HCT116 (cell line): ENCODE data around the gene KCND3. TPM values are rescaled to one million over a fixed set of nuclear protein-coding genes. Genes with fewer than 3 reads are reported as not detected.

ENCODE experiments used
- ATAC-seq: fragments of 200-7000 bp; cut with Tn5 transposase; 2 replicates; pipeline ENCODE4 v1.9.1; 2020; ENCODE audit warnings: mild to moderate bottlenecking, moderate library complexity
- BruUV-seq: library from RNA; stranded (reverse); fragments of 400-500 nt; replicated peaks from 2 replicates; lab custom pipeline; 2021; lab: Mats Ljungman, UMichigan
- CTCF ChIA-PET: fragments of 300-600 bp; sonication (Branson Sonifier 250); formaldehyde crosslinking; loops from one replicate; lab custom pipeline; 2021; ENCODE audit warnings: antibody characterized with exemption; lab: Charles Lee
- POLR2A ChIA-PET: fragments of 300-600, 350-600 bp; sonication (Branson Sonifier 250); formaldehyde crosslinking; loops from one replicate; lab custom pipeline; 2021; ENCODE audit warnings: antibody characterized with exemption; lab: Charles Lee
- RAD21 ChIA-PET, 2 experiments: fragments of 300-600 bp; sonication (Branson Sonifier 250); formaldehyde crosslinking; loops; one replicate each; lab custom pipeline; 2023; ENCODE audit warnings: low total read pairs in 2 of 2; ENCODE audit not compliant: uncharacterized antibody in 2 of 2, unreplicated experiment in 2 of 2, low non-redundant PET in 1 of 2; lab: Charles Lee
- DNase-seq: peaks from one replicate; pipeline ENCODE4 v3.0.0-alpha.2; 2010; ENCODE audit warnings: low read depth, low spot score
- H2AFZ ChIP-seq: fragments of 200-600 bp; shearing (Covaris generic), sonication (generic); 2 replicates; pipeline ENCODE4 v1.6.1; 2017; ENCODE audit warnings: low read depth, mixed run types, mixed read lengths, antibody characterized with exemption, low read length; ENCODE audit not compliant: poor library complexity, severe bottlenecking
- H3K27ac ChIP-seq: 2 replicates; pipeline ENCODE4 v1.5.1; 2012; ENCODE audit warnings: low read depth, low read length
- H3K27me3 ChIP-seq: fragments of 200-600 bp; sonication (generic); 2 replicates; pipeline ENCODE4 v1.6.1; 2016; ENCODE audit warnings: mixed run types, low read length, mixed read lengths; ENCODE audit not compliant: insufficient read depth
- H3K36me3 ChIP-seq, 2 experiments: fragments of 200-500 bp in 1 of 2; fragments of 200-600 bp in 1 of 2; sonication (Bioruptor generic) in 1 of 2; sonication (generic) in 1 of 2; 2 replicates each; pipeline versions ENCODE4 v1.5.1 to v1.6.1; 2014 to 2016; ENCODE audit warnings: low read length in 2 of 2, inconsistent platforms in 1 of 2, mixed read lengths in 1 of 2, mixed run types in 1 of 2; ENCODE audit not compliant: insufficient read depth in 2 of 2, control insufficient read depth in 1 of 2
- H3K4me1 ChIP-seq, 2 experiments: fragments of 200-600 bp in 1 of 2; sonication (generic) in 1 of 2; 2 replicates each; pipeline versions ENCODE4 v1.5.1 to v1.6.1; 2012 to 2017; ENCODE audit warnings: low read length in 2 of 2, inconsistent platforms in 1 of 2, mild to moderate bottlenecking in 1 of 2, mixed read lengths in 1 of 2, mixed run types in 1 of 2, moderate library complexity in 1 of 2; ENCODE audit not compliant: insufficient read depth in 2 of 2, control insufficient read depth in 1 of 2
- H3K4me2 ChIP-seq: fragments of 200-600 bp; sonication (generic); 2 replicates; pipeline ENCODE4 v1.6.1; 2017; ENCODE audit warnings: mixed run types, low read length, mixed read lengths
- H3K4me3 ChIP-seq, 2 experiments: fragments of 200-600 bp in 1 of 2; sonication (generic) in 1 of 2; replicated peaks in 1 of 2; 2 replicates each; pipeline ENCODE4 v1.5.1; 2011 to 2016; ENCODE audit warnings: low read length in 2 of 2, control low read depth in 1 of 2, low read depth in 1 of 2, mild to moderate bottlenecking in 1 of 2, mixed read lengths in 1 of 2, mixed run types in 1 of 2
- H3K79me2 ChIP-seq: fragments of 200-600 bp; sonication (generic); 2 replicates; pipeline ENCODE4 v1.6.1; 2017; ENCODE audit warnings: mild to moderate bottlenecking, mixed run types, low read length, moderate library complexity, mixed read lengths; ENCODE audit not compliant: insufficient read depth
- H3K9ac ChIP-seq: fragments of 200-600 bp; sonication (generic); 2 replicates; pipeline ENCODE4 v1.6.1; 2016; ENCODE audit warnings: low read length, mixed read lengths
- H3K9me2 ChIP-seq: fragments of 200-600 bp; sonication (generic), shearing (Covaris generic); 2 replicates; pipeline ENCODE4 v1.6.1; 2017; ENCODE audit warnings: mixed run types, mild to moderate bottlenecking, moderate library complexity; ENCODE audit not compliant: insufficient read depth
- H3K9me3 ChIP-seq, 2 experiments: fragments of 200-500 bp in 1 of 2; fragments of 200-600 bp in 1 of 2; sonication (Bioruptor generic) in 1 of 2; sonication (generic) in 1 of 2; 2 replicates each; pipeline ENCODE4 v1.6.1; 2014 to 2017; ENCODE audit warnings: low read length in 2 of 2, mixed read lengths in 2 of 2, inconsistent platforms in 1 of 2, low read depth in 1 of 2, mild to moderate bottlenecking in 1 of 2, mixed run types in 1 of 2, moderate library complexity in 1 of 2; ENCODE audit not compliant: control insufficient read depth in 1 of 2, insufficient read depth in 1 of 2
- H4K20me1 ChIP-seq: fragments of 200-600 bp; sonication (generic), shearing (Covaris generic); 2 replicates; pipeline ENCODE4 v1.6.1; 2017; ENCODE audit warnings: mixed run types, mild to moderate bottlenecking, moderate library complexity; ENCODE audit not compliant: insufficient read depth
- CEBPB ChIP-seq: IDR thresholded peaks from 2 replicates; pipeline ENCODE4 v1.6.1; 2012; ENCODE audit warnings: low read depth
- EGR1 ChIP-seq: IDR thresholded peaks from 2 replicates; pipeline ENCODE4 v1.6.1; 2012; ENCODE audit warnings: low read depth
- ELF1 ChIP-seq: IDR thresholded peaks from 2 replicates; pipeline ENCODE4 v1.6.1; 2012; ENCODE audit warnings: low read depth, borderline replicate concordance
- EZH2 ChIP-seq: fragments of 200-600 bp; sonication (generic); IDR thresholded peaks from 2 replicates; pipeline ENCODE4 v1.6.1; 2017; ENCODE audit warnings: antibody characterized with exemption, mixed run types
- FOSL1 ChIP-seq: IDR thresholded peaks from 2 replicates; pipeline ENCODE4 v1.6.1; 2012; ENCODE audit warnings: low read depth
- JUND ChIP-seq: IDR thresholded peaks from 2 replicates; pipeline ENCODE4 v1.6.1; 2012
- MAX ChIP-seq: IDR thresholded peaks from 2 replicates; pipeline ENCODE4 v1.6.1; 2012
- POLR2A ChIP-seq: IDR thresholded peaks from 2 replicates; pipeline ENCODE4 v1.7.0; 2011; ENCODE audit warnings: borderline replicate concordance; ENCODE audit not compliant: insufficient read depth, insufficient read length; ENCODE audit errors: extremely low read depth
- SRF ChIP-seq: IDR thresholded peaks from 2 replicates; pipeline ENCODE4 v1.6.1; 2012; ENCODE audit warnings: low read depth
- TCF7L2 ChIP-seq: IDR thresholded peaks from 2 replicates; pipeline ENCODE4 v1.7.0; 2011; ENCODE audit warnings: borderline replicate concordance, inconsistent platforms; ENCODE audit not compliant: insufficient read depth, insufficient read length; ENCODE audit errors: extremely low read depth
- YY1 ChIP-seq: IDR thresholded peaks from 2 replicates; pipeline ENCODE4 v1.6.1; 2011; ENCODE audit warnings: low read length, low read depth, moderate library complexity, mild to moderate bottlenecking; ENCODE audit not compliant: insufficient replicate concordance; ENCODE audit errors: extremely low read depth
- ZFX ChIP-seq: fragments of 450-650 bp; IDR thresholded peaks from 2 replicates; pipeline ENCODE4 v1.6.1; 2017
- intact Hi-C: fragments of 100-400 bp; cut with micrococcal nuclease; formaldehyde crosslinking; loops from 2 replicates; pipeline ENCODE4 v1.10.0; 2022
- total RNA-seq: library from RNA; stranded (reverse); gene quantifications from one replicate; pipeline ENCODE4 v1.2.1, GENCODE V29; 2021; ENCODE audit not compliant: unreplicated experiment
- TF ChIP-seq, protein P1 (sequence below), 3 experiments: fragments of 200-600 bp in 1 of 3; sonication (generic) in 1 of 3; IDR thresholded peaks in 2 of 3; conservative IDR thresholded peaks in 1 of 3; 2 replicates each; pipeline ENCODE4 v1.5.1; 2012 to 2017; ENCODE audit warnings: low read depth in 2 of 3, low read length in 2 of 3, antibody characterized with exemption in 1 of 3, borderline replicate concordance in 1 of 3, control low read depth in 1 of 3, mild to moderate bottlenecking in 1 of 3, mixed read lengths in 1 of 3, mixed run types in 1 of 3, moderate library complexity in 1 of 3; ENCODE audit not compliant: insufficient read depth in 1 of 3
- TF ChIP-seq, protein P2 (sequence below): IDR thresholded peaks from 2 replicates; pipeline ENCODE4 v1.6.1; 2012; ENCODE audit warnings: low read depth

KCND3 gene
- total RNA-seq, 1 experiment from 2014 or later = 0.44 TPM

DNA sequence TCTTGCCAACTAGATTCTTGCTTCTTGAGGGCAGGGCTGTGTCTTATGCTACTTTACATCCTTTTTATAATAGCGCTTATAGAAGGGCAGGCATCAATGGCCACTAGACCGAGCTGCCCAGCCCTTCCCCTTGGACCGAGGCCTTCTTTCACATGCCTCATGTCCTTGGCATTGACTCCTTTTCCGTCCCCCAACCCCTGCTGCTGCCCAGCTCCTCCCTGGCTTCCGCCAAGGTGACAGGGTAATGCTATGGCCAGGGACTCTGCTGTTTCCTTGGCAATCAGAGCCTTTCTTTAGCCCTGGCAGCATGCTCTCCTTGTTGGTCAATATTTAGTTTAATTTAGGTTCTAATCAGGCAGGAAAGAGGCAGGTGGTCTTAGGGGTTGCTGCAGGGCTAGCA is 185.5 kb downstream of the KCND3 start:
- Histone ChIP-seq H4K20me1 (no peaks in the 10 kb centered on the region), H3K36me3 (no peaks in the 10 kb centered on the region), H3K9ac (no peak overlapping the region), H3K9me2 (no peaks in the 10 kb centered on the region), H3K4me1 (no peaks in the 10 kb centered on the region), H3K4me3 (no peak overlapping the region), H3K79me2 (no peaks in the 10 kb centered on the region), H3K4me2 (no peak overlapping the region), H3K27ac (no peak overlapping the region), H2AFZ (no peak overlapping the region), H3K27me3 (no peaks in the 10 kb centered on the region), H3K9me3 (no peaks in the 10 kb centered on the region)
- ChIA-PET RAD21 (no interaction called here), CTCF (no interaction called here), POLR2A (no interaction called here)
- TF ChIP-seq SRF (no peak), EZH2 (no peak), FOSL1 (no peak), YY1 (no peak), ZFX (no peak)
- TF ChIP-seq, protein P1, sequence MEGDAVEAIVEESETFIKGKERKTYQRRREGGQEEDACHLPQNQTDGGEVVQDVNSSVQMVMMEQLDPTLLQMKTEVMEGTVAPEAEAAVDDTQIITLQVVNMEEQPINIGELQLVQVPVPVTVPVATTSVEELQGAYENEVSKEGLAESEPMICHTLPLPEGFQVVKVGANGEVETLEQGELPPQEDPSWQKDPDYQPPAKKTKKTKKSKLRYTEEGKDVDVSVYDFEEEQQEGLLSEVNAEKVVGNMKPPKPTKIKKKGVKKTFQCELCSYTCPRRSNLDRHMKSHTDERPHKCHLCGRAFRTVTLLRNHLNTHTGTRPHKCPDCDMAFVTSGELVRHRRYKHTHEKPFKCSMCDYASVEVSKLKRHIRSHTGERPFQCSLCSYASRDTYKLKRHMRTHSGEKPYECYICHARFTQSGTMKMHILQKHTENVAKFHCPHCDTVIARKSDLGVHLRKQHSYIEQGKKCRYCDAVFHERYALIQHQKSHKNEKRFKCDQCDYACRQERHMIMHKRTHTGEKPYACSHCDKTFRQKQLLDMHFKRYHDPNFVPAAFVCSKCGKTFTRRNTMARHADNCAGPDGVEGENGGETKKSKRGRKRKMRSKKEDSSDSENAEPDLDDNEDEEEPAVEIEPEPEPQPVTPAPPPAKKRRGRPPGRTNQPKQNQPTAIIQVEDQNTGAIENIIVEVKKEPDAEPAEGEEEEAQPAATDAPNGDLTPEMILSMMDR (IDR thresholded peaks at IDR 0.05 in 2 of 3, conservative IDR thresholded peaks at IDR 0.05 in 1 of 3; ENCODE audit: borderline replicate concordance in 1 of 3, insufficient read depth in 1 of 3, low read depth in 2 of 3, low read length in 2 of 3) = no peak
- DNase-seq (no peak), ATAC-seq (no peak)
- no TSS peak for BruUV-seq
- intact Hi-C loops = no loop called here

GRCh38 chr1:111802984-111803383 is 186.5 kb downstream of the KCND3 start:
- no peak overlapping the region for H3K4me3 ChIP-seq
- H3K27ac ChIP-seq = no peak overlapping the region
- no TSS peak for BruUV-seq
- ChIA-PET CTCF (no interaction called here), RAD21 (no interaction called here), POLR2A (no interaction called here)
- no peaks in the 10 kb centered on the region for H3K9me3 ChIP-seq
- no peaks in the 10 kb centered on the region for H3K36me3 ChIP-seq
- H3K4me2 ChIP-seq = no peak overlapping the region
- DNase-seq (no peak), ATAC-seq (no peak)
- no peaks in the 10 kb centered on the region for H3K79me2 ChIP-seq
- no peaks in the 10 kb centered on the region for H3K9me2 ChIP-seq
- intact Hi-C loops = no loop called here
- H3K9ac ChIP-seq = no peak overlapping the region
- H2AFZ ChIP-seq = no peak overlapping the region
- no peak for TF ChIP-seq TCF7L2
- no peak for TF ChIP-seq YY1
- TF ChIP-seq ELF1 = no peak
- TF ChIP-seq SRF = no peak
- no peak for TF ChIP-seq EGR1
- no peak for TF ChIP-seq POLR2A
- TF ChIP-seq, protein P2, sequence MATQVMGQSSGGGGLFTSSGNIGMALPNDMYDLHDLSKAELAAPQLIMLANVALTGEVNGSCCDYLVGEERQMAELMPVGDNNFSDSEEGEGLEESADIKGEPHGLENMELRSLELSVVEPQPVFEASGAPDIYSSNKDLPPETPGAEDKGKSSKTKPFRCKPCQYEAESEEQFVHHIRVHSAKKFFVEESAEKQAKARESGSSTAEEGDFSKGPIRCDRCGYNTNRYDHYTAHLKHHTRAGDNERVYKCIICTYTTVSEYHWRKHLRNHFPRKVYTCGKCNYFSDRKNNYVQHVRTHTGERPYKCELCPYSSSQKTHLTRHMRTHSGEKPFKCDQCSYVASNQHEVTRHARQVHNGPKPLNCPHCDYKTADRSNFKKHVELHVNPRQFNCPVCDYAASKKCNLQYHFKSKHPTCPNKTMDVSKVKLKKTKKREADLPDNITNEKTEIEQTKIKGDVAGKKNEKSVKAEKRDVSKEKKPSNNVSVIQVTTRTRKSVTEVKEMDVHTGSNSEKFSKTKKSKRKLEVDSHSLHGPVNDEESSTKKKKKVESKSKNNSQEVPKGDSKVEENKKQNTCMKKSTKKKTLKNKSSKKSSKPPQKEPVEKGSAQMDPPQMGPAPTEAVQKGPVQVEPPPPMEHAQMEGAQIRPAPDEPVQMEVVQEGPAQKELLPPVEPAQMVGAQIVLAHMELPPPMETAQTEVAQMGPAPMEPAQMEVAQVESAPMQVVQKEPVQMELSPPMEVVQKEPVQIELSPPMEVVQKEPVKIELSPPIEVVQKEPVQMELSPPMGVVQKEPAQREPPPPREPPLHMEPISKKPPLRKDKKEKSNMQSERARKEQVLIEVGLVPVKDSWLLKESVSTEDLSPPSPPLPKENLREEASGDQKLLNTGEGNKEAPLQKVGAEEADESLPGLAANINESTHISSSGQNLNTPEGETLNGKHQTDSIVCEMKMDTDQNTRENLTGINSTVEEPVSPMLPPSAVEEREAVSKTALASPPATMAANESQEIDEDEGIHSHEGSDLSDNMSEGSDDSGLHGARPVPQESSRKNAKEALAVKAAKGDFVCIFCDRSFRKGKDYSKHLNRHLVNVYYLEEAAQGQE = no peak
- TF ChIP-seq CEBPB = no peak
- TF ChIP-seq JUND = no peak
- TF ChIP-seq MAX = no peak
- no peaks in the 10 kb centered on the region for H4K20me1 ChIP-seq
- H3K27me3 ChIP-seq = no peaks in the 10 kb centered on the region; the same call in 1 of the 2 replicates
- H3K4me1 ChIP-seq = no peaks in the 10 kb centered on the region
